ENCODE data around the gene NCKAP5. TPM values are rescaled to one million over a fixed set of nuclear protein-coding genes. Genes with fewer than 3 reads are reported as not detected.

The NCKAP5 gene
- total and polyA plus RNA-seq, 4 donors: 0.57 to 2.8 (median 2.4) TPM

GRCh38 chr2:133229974-133230373, 338.3 kb downstream of the NCKAP5 start (continued):
- TF ChIP-seq, protein P1, sequence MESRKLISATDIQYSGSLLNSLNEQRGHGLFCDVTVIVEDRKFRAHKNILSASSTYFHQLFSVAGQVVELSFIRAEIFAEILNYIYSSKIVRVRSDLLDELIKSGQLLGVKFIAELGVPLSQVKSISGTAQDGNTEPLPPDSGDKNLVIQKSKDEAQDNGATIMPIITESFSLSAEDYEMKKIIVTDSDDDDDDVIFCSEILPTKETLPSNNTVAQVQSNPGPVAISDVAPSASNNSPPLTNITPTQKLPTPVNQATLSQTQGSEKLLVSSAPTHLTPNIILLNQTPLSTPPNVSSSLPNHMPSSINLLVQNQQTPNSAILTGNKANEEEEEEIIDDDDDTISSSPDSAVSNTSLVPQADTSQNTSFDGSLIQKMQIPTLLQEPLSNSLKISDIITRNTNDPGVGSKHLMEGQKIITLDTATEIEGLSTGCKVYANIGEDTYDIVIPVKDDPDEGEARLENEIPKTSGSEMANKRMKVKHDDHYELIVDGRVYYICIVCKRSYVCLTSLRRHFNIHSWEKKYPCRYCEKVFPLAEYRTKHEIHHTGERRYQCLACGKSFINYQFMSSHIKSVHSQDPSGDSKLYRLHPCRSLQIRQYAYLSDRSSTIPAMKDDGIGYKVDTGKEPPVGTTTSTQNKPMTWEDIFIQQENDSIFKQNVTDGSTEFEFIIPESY (IDR thresholded peaks at IDR 0.05): no peak
- no peak for TF ChIP-seq FOXA1 (IDR thresholded peaks at IDR 0.05)
- no peak for TF ChIP-seq JUND (IDR thresholded peaks at IDR 0.05)

DNA sequence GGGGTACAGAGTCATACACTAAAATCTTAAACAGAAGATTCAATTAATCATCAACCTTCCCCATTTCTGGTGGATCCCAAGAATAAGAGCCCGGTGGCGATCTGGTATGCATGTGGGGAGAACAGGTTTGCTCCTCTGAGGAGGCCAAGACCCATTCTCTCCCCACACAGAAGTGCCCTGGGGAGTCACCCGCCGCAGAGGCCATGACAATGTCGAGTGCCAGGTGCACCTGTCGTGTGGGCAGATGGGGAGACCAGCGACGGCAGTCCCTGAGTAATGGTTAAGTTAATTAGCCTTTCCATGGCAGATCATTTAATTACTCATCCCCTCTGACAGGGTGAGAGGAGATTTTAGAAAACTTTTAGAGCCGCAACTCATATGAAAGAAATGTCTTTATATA, 345.0 kb downstream of the NCKAP5 start:
- Histone ChIP-seq H3K27ac (ENCODE audit: low read depth in 1 of 2, low read length in 2 of 2) (no peak overlapping the region), H3K27me3 (ENCODE audit: control insufficient read depth in 4 of 4, insufficient read depth in 4 of 4, low read length in 3 of 4) (no peaks in the 10 kb centered on the region), H3K9me3 (ENCODE audit: control insufficient read depth in 4 of 4, low read length in 3 of 4) (no peaks in the 10 kb centered on the region), H3K4me1 (ENCODE audit: control insufficient read depth in 4 of 4, insufficient read depth in 4 of 4, low read length in 3 of 4) (no peaks in the 10 kb centered on the region), H3K4me3 (ENCODE audit: low read depth in 1 of 3, low read length in 3 of 3) (no peak overlapping the region), H3K9ac (ENCODE audit: low read depth in 1 of 2, low read length in 2 of 2) (no peak overlapping the region), H3K36me3 (ENCODE audit: control insufficient read depth in 4 of 4, insufficient read depth in 3 of 4, low read depth in 1 of 4, low read length in 3 of 4) (no peaks in the 10 kb centered on the region)
- TF ChIP-seq SP1 (IDR thresholded peaks at IDR 0.05) (no peak), JUND (IDR thresholded peaks at IDR 0.05) (no peak), MAX (IDR thresholded peaks at IDR 0.05) (no peak), EGR1 (IDR thresholded peaks at IDR 0.05; ENCODE audit: low read depth in 2 of 2) (no peak), FOXA1 (IDR thresholded peaks at IDR 0.05) (no peak), GABPA (IDR thresholded peaks at IDR 0.05 in 1 of 2, conservative IDR thresholded peaks at IDR 0.05 in 1 of 2) (no peak), NR2F2 (IDR thresholded peaks at IDR 0.05) (no peak), ATF3 (IDR thresholded peaks at IDR 0.05) (no peak), YY1 (IDR thresholded peaks at IDR 0.05) (no peak), HNF4A (conservative IDR thresholded peaks at IDR 0.05) (no peak), RXRA (IDR thresholded peaks at IDR 0.05) (no peak)
- TF ChIP-seq, protein P1 (IDR thresholded peaks at IDR 0.05): no peak
- 96% methylated on average over 9 of the region's 9 CpGs for WGBS
- DNase-seq (ENCODE audit: low spot score): no peak

GRCh38 chr2:133221398-133221797, 346.9 kb downstream of the NCKAP5 start:
- 97% methylated on average over 3 of the region's 3 CpGs for WGBS
- DNase-seq (ENCODE audit: low spot score): no peak
- Histone ChIP-seq H3K27ac (ENCODE audit: low read depth in 1 of 2, low read length in 2 of 2) (no peak overlapping the region), H3K9ac (ENCODE audit: low read depth in 1 of 2, low read length in 2 of 2) (no peak overlapping the region), H3K27me3 (ENCODE audit: control insufficient read depth in 4 of 4, insufficient read depth in 4 of 4, low read length in 3 of 4) (no peaks in the 10 kb centered on the region), H3K9me3 (ENCODE audit: control insufficient read depth in 4 of 4, low read length in 3 of 4) (no peaks in the 10 kb centered on the region), H3K4me3 (ENCODE audit: low read depth in 1 of 3, low read length in 3 of 3) (no peak overlapping the region), H3K4me1 (ENCODE audit: control insufficient read depth in 4 of 4, insufficient read depth in 4 of 4, low read length in 3 of 4) (no peaks in the 10 kb centered on the region), H3K36me3 (ENCODE audit: control insufficient read depth in 4 of 4, insufficient read depth in 3 of 4, low read depth in 1 of 4, low read length in 3 of 4) (no peaks in the 10 kb centered on the region)
- no peak for TF ChIP-seq FOXA2 (IDR thresholded peaks at IDR 0.05)
- TF ChIP-seq, protein P1 (IDR thresholded peaks at IDR 0.05): no peak
- no peak for TF ChIP-seq HNF4A (conservative IDR thresholded peaks at IDR 0.05)
- no peak for TF ChIP-seq EGR1 (IDR thresholded peaks at IDR 0.05; ENCODE audit: low read depth in 2 of 2)
